Cardiac muscle cell (in vitro differentiated cells and primary cell): ENCODE measurements around the gene TNXB. TPM values are rescaled to one million over a fixed set of nuclear protein-coding genes. Genes with fewer than 3 reads are reported as not detected.
"Not testable (repeated sequence)": the region's sequence is repeated elsewhere in the genome, so short reads cannot be mapped to it uniquely, and the experiment has no call there.

Experiments
- DNase-seq, 2 donors: peaks; one replicate each; pipeline versions ENCODE4 v3.0.0 to v3.0.0-alpha.2; 2010 to 2017; ENCODE audit warnings: low read depth in 1 of 2, low spot score in 1 of 2
- H3K27ac ChIP-seq: fragments of 200-600 bp; sonication (generic); 2 replicates; pipeline ENCODE4 v1.5.1; 2016
- H3K27me3 ChIP-seq: fragments of 200-600 bp; sonication (generic); 2 replicates; pipeline ENCODE4 v1.6.0; 2016; ENCODE audit warnings: control low read depth
- H3K36me3 ChIP-seq: fragments of 200-600 bp; sonication (generic); 2 replicates; pipeline ENCODE4 v1.5.1; 2016; ENCODE audit warnings: control low read depth
- H3K4me1 ChIP-seq: fragments of 200-600 bp; sonication (generic); 2 replicates; pipeline ENCODE4 v1.8.1; 2017; ENCODE audit warnings: low read depth, mild to moderate bottlenecking, mixed run types
- H3K4me3 ChIP-seq: fragments of 200-600 bp; sonication (generic); 2 replicates; pipeline ENCODE4 v1.5.1; 2016; ENCODE audit warnings: mild to moderate bottlenecking
- H3K9me3 ChIP-seq: fragments of 200-600 bp; sonication (generic); 2 replicates; pipeline ENCODE4 v1.5.1; 2017; ENCODE audit warnings: low read depth, mild to moderate bottlenecking, control low read depth
- CTCF ChIP-seq: IDR thresholded peaks from 2 replicates; pipeline ENCODE4 v1.5.1; 2012; ENCODE audit warnings: low read depth, mild to moderate bottlenecking, low read length
- polyA plus RNA-seq: library from polyadenylated mRNA; unstranded; fragments of >200 nt; fragmentation: Nextera tagmentation; extraction: Ambion mirVana; gene quantifications from 2 replicates; pipeline ENCODE4 v1.2.1, GENCODE V29; 2016
- total RNA-seq: library from RNA; depleted of rRNA; stranded (reverse); fragments of >200 nt; gene quantifications from 2 replicates; pipeline ENCODE4 v1.2.3, GENCODE V29; 2016

Gene TNXB
- total and polyA plus RNA-seq, 2 experiments from 2014 or later: 0.92 to 9.3 TPM

GRCh38 chr6:32070814-32071543, 38.2 kb downstream of the TNXB start:
- no peaks in the 10 kb centered on the region for H3K9me3 ChIP-seq
- no peak for DNase-seq
- TF ChIP-seq CTCF: no peak
- H3K4me3 ChIP-seq: no peak overlapping the region
- H3K4me1 ChIP-seq: no peaks in the 10 kb centered on the region
- no peaks in the 10 kb centered on the region for H3K27me3 ChIP-seq
- H3K36me3 ChIP-seq: no peaks in the 10 kb centered on the region
- no peak overlapping the region for H3K27ac ChIP-seq

DNA sequence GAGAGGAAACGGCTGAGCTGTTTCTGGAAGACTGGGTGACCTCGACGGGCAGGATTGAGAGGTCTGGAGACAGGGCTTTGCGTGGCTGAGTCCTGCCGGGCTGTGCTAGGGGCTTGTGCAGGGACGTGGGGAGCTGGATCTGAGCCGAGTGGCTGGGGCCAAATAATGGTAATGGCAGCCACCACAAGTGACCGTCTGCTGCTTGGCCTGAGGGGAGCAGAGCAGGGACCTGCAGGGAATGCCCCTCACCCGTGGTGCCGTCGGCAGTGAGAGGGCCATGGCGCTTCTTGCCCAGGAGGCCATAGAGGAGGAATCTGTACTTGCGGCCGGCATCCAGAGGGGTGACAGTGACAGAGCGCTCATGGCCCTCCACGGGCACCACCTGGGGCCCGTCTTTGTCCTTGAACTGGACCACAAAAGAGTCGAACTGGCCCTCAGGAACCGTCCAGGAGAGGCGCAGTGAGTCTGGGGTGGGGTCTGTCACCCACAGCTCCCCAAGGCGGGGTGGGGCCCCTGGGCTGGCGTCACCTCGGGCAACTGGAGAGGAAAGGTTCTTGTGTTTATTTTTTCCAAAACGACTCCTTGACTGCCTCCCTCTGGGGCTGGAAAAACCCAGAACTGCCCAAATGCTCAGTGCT, 39.1 kb downstream of the TNXB start:
- Histone ChIP-seq H3K9me3 (no peaks in the 10 kb centered on the region), H3K36me3 (no peaks in the 10 kb centered on the region), H3K4me1 (no peaks in the 10 kb centered on the region), H3K27ac (no peak overlapping the region), H3K27me3 (no peaks in the 10 kb centered on the region), H3K4me3 (no peak overlapping the region)
- no peak for TF ChIP-seq CTCF
- no peak for DNase-seq

DNA sequence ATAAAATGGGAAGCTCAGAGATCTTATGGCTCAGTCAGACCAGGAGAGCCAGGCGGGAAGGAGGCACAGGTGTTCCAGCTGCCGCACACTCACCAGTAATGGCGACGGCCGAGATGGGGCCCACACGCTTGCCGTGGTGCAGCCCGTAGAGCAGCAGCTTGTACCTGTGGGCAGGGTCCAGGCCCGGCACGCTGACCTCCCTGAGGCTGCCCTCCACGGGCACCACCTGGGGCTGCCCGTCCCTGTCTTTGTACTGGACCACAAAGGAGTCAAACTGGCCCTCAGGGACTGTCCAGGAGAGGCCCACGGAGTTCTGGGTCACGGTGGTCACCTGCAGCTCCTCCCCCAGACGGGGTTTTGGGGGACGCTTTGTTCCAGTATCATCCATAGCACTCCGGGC, 39.7 kb downstream of the TNXB start:
- H3K9me3 ChIP-seq: no peaks in the 10 kb centered on the region
- no peaks in the 10 kb centered on the region for H3K27me3 ChIP-seq
- TF ChIP-seq CTCF: no peak
- no peak for DNase-seq
- no peaks in the 10 kb centered on the region for H3K36me3 ChIP-seq
- no peak overlapping the region for H3K27ac ChIP-seq
- H3K4me3 ChIP-seq: no peak overlapping the region
- no peaks in the 10 kb centered on the region for H3K4me1 ChIP-seq

- no peaks in the 10 kb centered on the region for H3K27me3 ChIP-seq
- no peak overlapping the region for H3K4me3 ChIP-seq
- no peak for TF ChIP-seq CTCF
- no peak overlapping the region for H3K27ac ChIP-seq
- no peaks in the 10 kb centered on the region for H3K36me3 ChIP-seq
- no peaks in the 10 kb centered on the region for H3K4me1 ChIP-seq
- H3K9me3 ChIP-seq: no peaks in the 10 kb centered on the region
- no peak for DNase-seq
Observed at GRCh38 chr6:32068867-32069266, 40.3 kb downstream of the TNXB start.

GRCh38 chr6:32068315-32068714, 40.8 kb downstream of the TNXB start:
- not testable (repeated sequence) for DNase-seq, H3K27me3 ChIP-seq, H3K36me3 ChIP-seq, H3K4me3 ChIP-seq, H3K4me1 ChIP-seq, H3K9me3 ChIP-seq, H3K27ac ChIP-seq

- not testable (repeated sequence) for H3K4me3 ChIP-seq, H3K27me3 ChIP-seq, H3K27ac ChIP-seq, H3K4me1 ChIP-seq, DNase-seq, H3K9me3 ChIP-seq, H3K36me3 ChIP-seq
Observed at GRCh38 chr6:32067521-32067920, 41.6 kb downstream of the TNXB start.
